SK-N-SH (cell line): Measurements from ENCODE around the gene SLC22A17. TPM values are rescaled to one million over a fixed set of nuclear protein-coding genes. Genes with fewer than 3 reads are reported as not detected.

Experiments
- CTCF ChIA-PET: fragments of 300-600, 350-600 bp; formaldehyde crosslinking; extraction: SDS; loops from one replicate; lab custom pipeline; 2021; lab: Yijun Ruan, JAX
- POLR2A ChIA-PET: fragments of 350-600 bp; sonication (Branson Sonifier 250); formaldehyde crosslinking; extraction: SDS; loops from one replicate; lab custom pipeline; 2020; ENCODE audit warnings: antibody characterized with exemption, inconsistent platforms; lab: Yijun Ruan, JAX
- DNase-seq: peaks from one replicate; pipeline ENCODE4 v3.0.0; 2012
- H2AFZ ChIP-seq: fragments of 200-600 bp; sonication (generic); 2 replicates; pipeline ENCODE4 v1.8.1; 2016; ENCODE audit warnings: antibody characterized with exemption, mild to moderate bottlenecking, low read depth
- H3F3A ChIP-seq: fragments of 200-600 bp; sonication (generic); replicated peaks from 2 replicates; pipeline ENCODE3; 2016; ENCODE audit warnings: antibody characterized with exemption, mild to moderate bottlenecking; ENCODE audit not compliant: insufficient read depth
- H3K27ac ChIP-seq, 2 experiments: fragments of 200-500 bp in 1 of 2; fragments of 200-600 bp in 1 of 2; sonication (Bioruptor generic) in 1 of 2; sonication (generic), shearing (Covaris generic) in 1 of 2; 2 replicates each; pipeline versions ENCODE4 v1.5.1 to v1.6.1; 2014 to 2016; ENCODE audit warnings: low read depth in 2 of 2, inconsistent platforms in 1 of 2, low read length in 1 of 2, mild to moderate bottlenecking in 1 of 2, mixed read lengths in 1 of 2
- H3K27me3 ChIP-seq: fragments of 200-600 bp; sonication (generic), shearing (Covaris generic); 2 replicates; pipeline ENCODE4 v1.6.1; 2016; ENCODE audit warnings: mixed run types; ENCODE audit not compliant: insufficient read depth
- H3K36me3 ChIP-seq, 2 experiments: fragments of 200-500 bp in 1 of 2; fragments of 200-600 bp in 1 of 2; sonication (Bioruptor generic) in 1 of 2; sonication (generic) in 1 of 2; replicated peaks in 1 of 2; 2 replicates each; pipeline versions ENCODE3 to v1.5.1; 2014 to 2016; ENCODE audit warnings: low read length in 1 of 2, mild to moderate bottlenecking in 1 of 2; ENCODE audit not compliant: insufficient read depth in 2 of 2, control insufficient read depth in 1 of 2
- H3K4me1 ChIP-seq, 2 experiments: fragments of 200-500 bp in 1 of 2; fragments of 200-600 bp in 1 of 2; sonication (Bioruptor generic) in 1 of 2; sonication (generic), shearing (Covaris generic) in 1 of 2; 2 replicates each; pipeline versions ENCODE4 v1.5.1 to v1.6.1; 2014 to 2016; ENCODE audit warnings: low read depth in 1 of 2, low read length in 1 of 2, mixed run types in 1 of 2; ENCODE audit not compliant: insufficient read depth in 2 of 2, control insufficient read depth in 1 of 2
- H3K4me2 ChIP-seq: fragments of 200-600 bp; sonication (generic), shearing (Covaris generic); 2 replicates; pipeline ENCODE4 v1.6.1; 2017; ENCODE audit warnings: mixed run types
- H3K4me3 ChIP-seq, 2 experiments: fragments of 200-500 bp in 1 of 2; fragments of 200-600 bp in 1 of 2; sonication (Bioruptor generic) in 1 of 2; sonication (generic), shearing (Covaris generic) in 1 of 2; 2 replicates each; pipeline versions ENCODE4 v1.5.1 to v1.8.1; 2014 to 2016; ENCODE audit warnings: low read depth in 2 of 2, inconsistent platforms in 1 of 2, low read length in 1 of 2, mild to moderate bottlenecking in 1 of 2, mixed read lengths in 1 of 2, moderate library complexity in 1 of 2
- H3K79me2 ChIP-seq: fragments of 200-600 bp; sonication (generic); 2 replicates; pipeline ENCODE4 v1.8.1; 2017; ENCODE audit warnings: mild to moderate bottlenecking; ENCODE audit not compliant: insufficient read depth
- H3K9ac ChIP-seq: fragments of 200-600 bp; sonication (generic); 2 replicates; pipeline ENCODE4 v1.6.1; 2017; ENCODE audit warnings: mixed run types
- H3K9me2 ChIP-seq: fragments of 200-600 bp; sonication (generic); 2 replicates; pipeline ENCODE4 v1.6.1; 2017; ENCODE audit warnings: mixed run types
- H3K9me3 ChIP-seq: fragments of 200-600 bp; sonication (generic); 2 replicates; pipeline ENCODE4 v1.6.1; 2017; ENCODE audit warnings: mixed run types, mild to moderate bottlenecking, moderate library complexity
- H4K20me1 ChIP-seq: fragments of 200-600 bp; sonication (generic); 2 replicates; pipeline ENCODE4 v1.6.1; 2017; ENCODE audit warnings: mild to moderate bottlenecking, mixed run types; ENCODE audit not compliant: insufficient read depth
- CHD2 ChIP-seq: fragments of 150-350 bp; IDR thresholded peaks from 2 replicates; pipeline ENCODE4 v1.6.1; 2018; ENCODE audit warnings: low read length; ENCODE audit not compliant: partially characterized antibody
- ELF1 ChIP-seq: IDR thresholded peaks from 2 replicates; pipeline ENCODE4 v1.4.0; 2012
- EP300 ChIP-seq, 2 experiments: IDR thresholded peaks; 2 replicates each; pipeline versions ENCODE4 v1.4.0 to v1.6.1; 2012; ENCODE audit warnings: borderline replicate concordance in 1 of 2, low read depth in 1 of 2, low read length in 1 of 2
- EZH2phosphoT487 ChIP-seq: fragments of 200-600 bp; sonication (generic); IDR thresholded peaks from 2 replicates; pipeline ENCODE4 v1.6.1; 2017; ENCODE audit warnings: low read depth, mixed run types, mild to moderate bottlenecking, antibody characterized with exemption, moderate library complexity, borderline replicate concordance
- FOXJ3 ChIP-seq: sonication (generic); formaldehyde crosslinking; IDR thresholded peaks from 2 replicates; pipeline ENCODE4 v1.5.1; 2020; ENCODE audit warnings: mild to moderate bottlenecking, missing genetic modification reagents
- FOXM1 ChIP-seq: IDR thresholded peaks from 2 replicates; pipeline ENCODE4 v1.4.0; 2012; ENCODE audit warnings: low read depth, mild to moderate bottlenecking
- JUND ChIP-seq: IDR thresholded peaks from 2 replicates; pipeline ENCODE4 v1.4.0; 2012
- MEF2A ChIP-seq: IDR thresholded peaks from 2 replicates; pipeline ENCODE4 v1.4.0; 2012; ENCODE audit warnings: low read depth, borderline replicate concordance
- MXI1 ChIP-seq: IDR thresholded peaks from 2 replicates; pipeline ENCODE4 v1.6.1; 2012; ENCODE audit warnings: mild to moderate bottlenecking, low read depth, low read length, improper control_type of control experiment
- NRF1 ChIP-seq: IDR thresholded peaks from 2 replicates; pipeline ENCODE4 v1.6.1; 2012; ENCODE audit warnings: low read depth, mild to moderate bottlenecking, low read length
- POLR2AphosphoS5 ChIP-seq: IDR thresholded peaks from 2 replicates; pipeline ENCODE4 v1.6.1; 2012; ENCODE audit warnings: low read depth, low read length
- RAD21 ChIP-seq: IDR thresholded peaks from 2 replicates; pipeline ENCODE4 v1.6.1; 2012; ENCODE audit warnings: mild to moderate bottlenecking, low read length
- RFX5 ChIP-seq: IDR thresholded peaks from 2 replicates; pipeline ENCODE4 v1.6.1; 2012; ENCODE audit warnings: mild to moderate bottlenecking, improper control_type of control experiment, low read length
- RXRA ChIP-seq: IDR thresholded peaks from 2 replicates; pipeline ENCODE4 v1.4.0; 2012; ENCODE audit warnings: low read depth, mild to moderate bottlenecking, borderline replicate concordance
- SIN3A ChIP-seq: IDR thresholded peaks from 2 replicates; pipeline ENCODE4 v1.6.1; 2012; ENCODE audit warnings: low read depth, mild to moderate bottlenecking, low read length, moderate library complexity, borderline replicate concordance
- SMC3 ChIP-seq: IDR thresholded peaks from 2 replicates; pipeline ENCODE4 v1.6.1; 2012; ENCODE audit warnings: low read depth, low read length, improper control_type of control experiment
- TAF1 ChIP-seq: IDR thresholded peaks from 2 replicates; pipeline ENCODE4 v1.6.1; 2012; ENCODE audit warnings: low read depth, mild to moderate bottlenecking, low read length, moderate library complexity, borderline replicate concordance
- TEAD4 ChIP-seq: IDR thresholded peaks from 2 replicates; pipeline ENCODE4 v1.4.0; 2012; ENCODE audit warnings: mild to moderate bottlenecking, borderline replicate concordance; ENCODE audit not compliant: insufficient read depth
- WGBS: methylation state at CpG from one replicate; pipeline ENCODE4 v1.1.6; 2017; ENCODE audit warnings: low lambda C conversion rate; 5-methylcytosine and 5-hydroxymethylcytosine counted together
- polyA plus RNA-seq, 3 experiments: library from polyadenylated mRNA; depleted of rRNA; stranded (reverse); fragments of >200 nt; gene quantifications; 2 replicates each; pipeline ENCODE4 v1.2.3, GENCODE V29; 2012
- TF ChIP-seq, protein P1 (sequence below): fragments of 200-600 bp; sonication (generic); IDR thresholded peaks from 2 replicates; pipeline ENCODE4 v1.6.1; 2017; ENCODE audit warnings: antibody characterized with exemption, mild to moderate bottlenecking, moderate library complexity
- TF ChIP-seq, protein P2 (sequence below): IDR thresholded peaks from 2 replicates; pipeline ENCODE4 v1.4.0; 2012; ENCODE audit warnings: low read depth, borderline replicate concordance
- TF ChIP-seq, protein P3 (sequence below): IDR thresholded peaks from 2 replicates; pipeline ENCODE4 v1.4.0; 2012; ENCODE audit warnings: low read depth
- TF ChIP-seq, protein P4 (sequence below): IDR thresholded peaks from 2 replicates; pipeline ENCODE4; 2012

Gene SLC22A17
- polyA plus RNA-seq, 1 of the 3 experiments (the other 2 are of a cell fraction): 27.2 TPM

DNA sequence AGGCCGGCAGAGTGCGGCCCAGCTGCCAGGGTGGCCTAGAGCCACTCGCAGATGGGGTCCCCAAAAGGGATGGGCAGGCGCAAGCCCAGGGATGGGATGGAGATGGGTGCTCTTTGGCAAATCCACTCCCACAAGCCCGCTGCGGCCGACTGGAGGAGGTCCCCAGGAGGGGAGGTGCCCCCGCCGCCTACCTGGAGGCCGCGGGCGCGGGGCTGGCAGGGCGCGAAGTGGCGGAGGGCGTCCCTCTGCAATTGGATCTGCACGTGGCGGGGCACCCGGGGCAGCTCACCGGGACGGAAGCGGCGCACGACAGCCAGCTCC lies 50.8 kb downstream of the SLC22A17 start (continued):
- TF ChIP-seq, protein P1, sequence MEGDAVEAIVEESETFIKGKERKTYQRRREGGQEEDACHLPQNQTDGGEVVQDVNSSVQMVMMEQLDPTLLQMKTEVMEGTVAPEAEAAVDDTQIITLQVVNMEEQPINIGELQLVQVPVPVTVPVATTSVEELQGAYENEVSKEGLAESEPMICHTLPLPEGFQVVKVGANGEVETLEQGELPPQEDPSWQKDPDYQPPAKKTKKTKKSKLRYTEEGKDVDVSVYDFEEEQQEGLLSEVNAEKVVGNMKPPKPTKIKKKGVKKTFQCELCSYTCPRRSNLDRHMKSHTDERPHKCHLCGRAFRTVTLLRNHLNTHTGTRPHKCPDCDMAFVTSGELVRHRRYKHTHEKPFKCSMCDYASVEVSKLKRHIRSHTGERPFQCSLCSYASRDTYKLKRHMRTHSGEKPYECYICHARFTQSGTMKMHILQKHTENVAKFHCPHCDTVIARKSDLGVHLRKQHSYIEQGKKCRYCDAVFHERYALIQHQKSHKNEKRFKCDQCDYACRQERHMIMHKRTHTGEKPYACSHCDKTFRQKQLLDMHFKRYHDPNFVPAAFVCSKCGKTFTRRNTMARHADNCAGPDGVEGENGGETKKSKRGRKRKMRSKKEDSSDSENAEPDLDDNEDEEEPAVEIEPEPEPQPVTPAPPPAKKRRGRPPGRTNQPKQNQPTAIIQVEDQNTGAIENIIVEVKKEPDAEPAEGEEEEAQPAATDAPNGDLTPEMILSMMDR: no peak
- TF ChIP-seq, protein P2, sequence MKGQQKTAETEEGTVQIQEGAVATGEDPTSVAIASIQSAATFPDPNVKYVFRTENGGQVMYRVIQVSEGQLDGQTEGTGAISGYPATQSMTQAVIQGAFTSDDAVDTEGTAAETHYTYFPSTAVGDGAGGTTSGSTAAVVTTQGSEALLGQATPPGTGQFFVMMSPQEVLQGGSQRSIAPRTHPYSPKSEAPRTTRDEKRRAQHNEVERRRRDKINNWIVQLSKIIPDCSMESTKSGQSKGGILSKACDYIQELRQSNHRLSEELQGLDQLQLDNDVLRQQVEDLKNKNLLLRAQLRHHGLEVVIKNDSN: peak; percentile 28; the same call in 1 of the 2 replicates
- TF ChIP-seq EP300 (IDR thresholded peaks at IDR 0.05; ENCODE audit: borderline replicate concordance in 1 of 2, low read depth in 1 of 2, low read length in 1 of 2): no peak

DNA sequence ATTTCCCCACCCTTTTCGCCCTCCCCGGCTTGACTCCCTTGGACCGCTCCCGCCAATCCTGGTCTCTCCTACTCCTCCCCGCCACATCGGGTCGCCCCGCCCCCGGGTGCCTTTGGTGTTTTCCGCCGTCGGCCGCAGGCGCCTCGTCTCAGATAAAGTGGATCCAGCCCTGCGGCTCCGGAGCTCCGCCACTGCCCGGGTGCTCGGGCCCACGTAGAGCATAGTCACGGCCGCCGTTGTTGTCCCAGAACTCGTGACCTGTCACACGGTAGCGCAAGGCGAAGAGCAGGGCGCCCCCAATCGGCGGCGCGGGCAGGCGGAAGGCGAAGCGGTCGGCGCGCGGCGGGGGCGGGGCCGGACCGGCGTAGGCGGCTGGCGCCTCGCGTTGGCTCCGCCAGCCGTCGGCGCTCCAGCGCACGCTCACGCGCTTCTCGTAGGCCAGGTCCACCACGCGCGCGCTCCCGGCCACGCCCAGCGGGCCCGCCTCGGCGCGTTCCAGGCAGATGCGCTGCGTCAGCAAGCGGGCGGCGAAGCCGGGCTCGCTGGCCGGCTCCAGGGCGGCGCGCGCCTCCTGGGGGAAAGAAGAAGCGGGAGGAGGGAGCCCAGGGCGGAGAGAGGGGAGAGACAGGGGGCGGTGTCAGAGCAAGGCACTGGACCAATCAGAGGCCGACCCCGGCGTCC lies 51.3 kb downstream of the SLC22A17 start:
- H3K27me3 ChIP-seq: no peaks in the 10 kb centered on the region
- TF ChIP-seq MEF2A: no peak
- peak; percentile 38; the same call in 1 of the 2 replicates for TF ChIP-seq ELF1
- 0 out of 2 replicates have a peak, but pooled peaks have one; percentile 8 for TF ChIP-seq RAD21
- peak; percentile 19; the same call in 1 of the 2 replicates for TF ChIP-seq SMC3
- TF ChIP-seq, protein P3, sequence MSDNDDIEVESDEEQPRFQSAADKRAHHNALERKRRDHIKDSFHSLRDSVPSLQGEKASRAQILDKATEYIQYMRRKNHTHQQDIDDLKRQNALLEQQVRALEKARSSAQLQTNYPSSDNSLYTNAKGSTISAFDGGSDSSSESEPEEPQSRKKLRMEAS: peak; percentile 94
- TF ChIP-seq, protein P2: peak; percentile 74
- TF ChIP-seq, protein P1: peak; percentile 83
- TF ChIP-seq MXI1: peak; percentile 94
- TF ChIP-seq TEAD4: no peak
- TF ChIP-seq RXRA: no peak
- no peak for TF ChIP-seq POLR2AphosphoS5
- TF ChIP-seq EZH2phosphoT487: no peak
- peak; percentile 51; the same call in 1 of the 2 replicates for TF ChIP-seq FOXJ3 (CRISPR knock-in tag)
- 0 out of 2 replicates have a peak, but pooled peaks have one; percentile 31 for TF ChIP-seq TAF1
- TF ChIP-seq JUND: no peak
- peak; percentile 11 for TF ChIP-seq CHD2
- peak; percentile 9; the same call in 1 of the 2 replicates for TF ChIP-seq RFX5
- peak; percentile 91; the same call in 1 of the 2 replicates for TF ChIP-seq SIN3A
- TF ChIP-seq NRF1: peak; percentile 82
- 0 out of 4 replicates have a peak, but pooled peaks of 1 of the 2 experiments have one; percentile 4 for TF ChIP-seq EP300 (IDR thresholded peaks at IDR 0.05; ENCODE audit: borderline replicate concordance in 1 of 2, low read depth in 1 of 2, low read length in 1 of 2)
- TF ChIP-seq, protein P4, sequence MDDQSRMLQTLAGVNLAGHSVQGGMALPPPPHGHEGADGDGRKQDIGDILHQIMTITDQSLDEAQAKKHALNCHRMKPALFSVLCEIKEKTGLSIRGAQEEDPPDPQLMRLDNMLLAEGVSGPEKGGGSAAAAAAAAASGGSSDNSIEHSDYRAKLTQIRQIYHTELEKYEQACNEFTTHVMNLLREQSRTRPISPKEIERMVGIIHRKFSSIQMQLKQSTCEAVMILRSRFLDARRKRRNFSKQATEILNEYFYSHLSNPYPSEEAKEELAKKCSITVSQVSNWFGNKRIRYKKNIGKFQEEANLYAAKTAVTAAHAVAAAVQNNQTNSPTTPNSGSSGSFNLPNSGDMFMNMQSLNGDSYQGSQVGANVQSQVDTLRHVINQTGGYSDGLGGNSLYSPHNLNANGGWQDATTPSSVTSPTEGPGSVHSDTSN: peak; percentile 2; the same call in 1 of the 2 replicates
- no peak for TF ChIP-seq FOXM1
- TF ChIP-seq, all 33 proteins: peak for 15
- peak overlapping the region; percentile 97 for H3K4me2 ChIP-seq
- H3K36me3 ChIP-seq: peaks cover 0 to 3% of the 10 kb centered on the region in 2 experiments
- H3K4me1 ChIP-seq: peaks cover 14 to 18% of the 10 kb centered on the region in 2 experiments; a peak in 3 of 4 replicates
- no peaks in the 10 kb centered on the region for H3K9me3 ChIP-seq
- H3K9me2 ChIP-seq: no peaks in the 10 kb centered on the region
- no peaks in the 10 kb centered on the region for H4K20me1 ChIP-seq
- DNase-seq: peak; percentile 98
- WGBS: under 1% methylated on average over 35 of the region's 87 CpGs
- peak overlapping the region; percentile 91 to 93 for H3K27ac ChIP-seq
- ChIA-PET CTCF (interaction anchor here (0.6 to 4.7 kb wide), 25 partner anchors 9 to 290 kb away, joined by 3 to 26 read pairs (median 5); partner anchors contain the start of genes HOMEZ and PABPN1), POLR2A (interaction anchor here (0.7 to 1.6 kb wide), 5 partner anchors 10 to 206 kb away, joined by 3 to 7 read pairs (median 4); partner anchors contain the start of genes ACIN1, C14orf119 and PABPN1)
- H3F3A ChIP-seq: peaks cover 27% of the 10 kb centered on the region
- H2AFZ ChIP-seq: no peak overlapping the region
- peaks cover 9% of the 10 kb centered on the region for H3K79me2 ChIP-seq
- H3K9ac ChIP-seq: peak overlapping the region; percentile 82; the same call in 1 of the 2 replicates
- H3K4me3 ChIP-seq: peak overlapping the region; percentile 69 to 91
